H1 (cell line): ENCODE results near the gene IL12RB2. TPM values are rescaled to one million over a fixed set of nuclear protein-coding genes. Genes with fewer than 3 reads are reported as not detected.

ENCODE experiments used
- CTCF ChIA-PET: fragments of 300-600 bp; sonication (Branson Sonifier 250); formaldehyde crosslinking; loops from one replicate; lab custom pipeline; 2021; ENCODE audit not compliant: partially characterized antibody; lab: Charles Lee
- POLR2A ChIA-PET: fragments of 300-600 bp; sonication (Branson Sonifier 250); formaldehyde crosslinking; loops from one replicate; lab custom pipeline; 2021; ENCODE audit warnings: inconsistent platforms; ENCODE audit not compliant: partially characterized antibody; lab: Charles Lee
- DNase-seq, 2 experiments: peaks; one replicate each; pipeline versions ENCODE4 v3.0.0 to v3.0.0-alpha.2; 2010 to 2022; ENCODE audit warnings: low spot score in 2 of 2, low read depth in 1 of 2, mixed read lengths in 1 of 2
- FAIRE-seq: peaks from 2 replicates; lab custom pipeline; 2011; peaks lifted over from hg19 to GRCh38; lab: Jason Lieb, UNC
- H2AFZ ChIP-seq: 2 replicates; pipeline ENCODE4 v1.8.1; 2012; ENCODE audit warnings: low read length, inconsistent platforms
- H2AK5ac ChIP-seq: 2 replicates; pipeline ENCODE4 v1.6.1; 2013; ENCODE audit warnings: low read depth, low read length
- H2BK120ac ChIP-seq: replicated peaks from 2 replicates; pipeline ENCODE3; 2013; ENCODE audit warnings: low read depth, low read length, inconsistent platforms
- H2BK12ac ChIP-seq: 2 replicates; pipeline ENCODE4 v1.6.1; 2013; ENCODE audit warnings: low read depth, low read length
- H2BK15ac ChIP-seq: 2 replicates; pipeline ENCODE4 v1.6.1; 2013; ENCODE audit warnings: low read length
- H2BK20ac ChIP-seq: 2 replicates; pipeline ENCODE4 v1.6.1; 2013; ENCODE audit warnings: low read length
- H2BK5ac ChIP-seq: 2 replicates; pipeline ENCODE4 v1.6.1; 2013; ENCODE audit warnings: low read depth, low read length
- H3K14ac ChIP-seq: 2 replicates; pipeline ENCODE4 v1.6.1; 2013; ENCODE audit warnings: inconsistent platforms; ENCODE audit not compliant: insufficient read length
- H3K18ac ChIP-seq: 2 replicates; pipeline ENCODE4 v1.6.1; 2013; ENCODE audit warnings: low read length; ENCODE audit errors: extremely low read depth
- H3K23ac ChIP-seq: 2 replicates; pipeline ENCODE4 v1.6.1; 2013; ENCODE audit warnings: inconsistent platforms; ENCODE audit not compliant: insufficient read length
- H3K23me2 ChIP-seq: 2 replicates; pipeline ENCODE4 v1.6.1; 2013; ENCODE audit warnings: low read depth, low read length
- H3K27ac ChIP-seq: 2 replicates; pipeline ENCODE4 v1.6.1; 2011; ENCODE audit warnings: low read depth, low read length, inconsistent platforms
- H3K27me3 ChIP-seq, 4 experiments: replicated peaks in 1 of 4; 1 replicate in 1 of 4; 2 replicates in 3 of 4; pipeline versions ENCODE4 v1.6.1 to v1.8.1; 2011 to 2013; ENCODE audit warnings: low read length in 3 of 4, mild to moderate bottlenecking in 3 of 4, inconsistent platforms in 2 of 4, mixed read lengths in 2 of 4, moderate library complexity in 1 of 4; ENCODE audit not compliant: control insufficient read depth in 3 of 4, insufficient read depth in 3 of 4; ENCODE audit errors: extremely low read depth in 1 of 4
- H3K36me3 ChIP-seq, 4 experiments: 2 replicates each; pipeline versions ENCODE4 v1.6.1 to v1.8.1; 2011 to 2013; ENCODE audit warnings: mild to moderate bottlenecking in 4 of 4, low read length in 3 of 4, moderate library complexity in 2 of 4, control low read depth in 1 of 4, inconsistent platforms in 1 of 4; ENCODE audit not compliant: insufficient read depth in 4 of 4, control insufficient read depth in 2 of 4
- H3K4ac ChIP-seq: replicated peaks from 2 replicates; pipeline ENCODE3; 2013; ENCODE audit warnings: low read length, low read depth, mixed read lengths, inconsistent platforms; ENCODE audit not compliant: insufficient read length
- H3K4me1 ChIP-seq, 4 experiments: replicated peaks in 1 of 4; 1 replicate in 1 of 4; 2 replicates in 3 of 4; pipeline versions ENCODE4 v1.6.1 to v1.8.1; 2011 to 2013; ENCODE audit warnings: low read length in 3 of 4, inconsistent platforms in 2 of 4, mixed read lengths in 1 of 4; ENCODE audit not compliant: insufficient read depth in 4 of 4, control insufficient read depth in 3 of 4
- H3K4me2 ChIP-seq, 2 experiments: 2 replicates each; pipeline versions ENCODE4 v1.6.1 to v1.8.1; 2011 to 2013; ENCODE audit warnings: low read depth in 2 of 2, low read length in 2 of 2, control low read depth in 1 of 2, inconsistent platforms in 1 of 2, mild to moderate bottlenecking in 1 of 2; ENCODE audit not compliant: insufficient read depth in 1 of 2
- H3K4me3 ChIP-seq, 4 experiments: fragments of 200-600, 300-600 bp in 1 of 4; sonication (generic), shearing (Covaris generic), sonication (Bioruptor Twin) in 1 of 4; 2 replicates each; pipeline versions ENCODE4 v1.5.1 to v1.8.1; 2011 to 2016; ENCODE audit warnings: low read length in 4 of 4, low read depth in 3 of 4, control low read depth in 2 of 4, inconsistent platforms in 2 of 4, mild to moderate bottlenecking in 2 of 4, mixed read lengths in 1 of 4, moderate library complexity in 1 of 4; ENCODE audit not compliant: insufficient read depth in 2 of 4; ENCODE audit errors: extremely low read depth in 1 of 4
- H3K56ac ChIP-seq: replicated peaks from 2 replicates; pipeline ENCODE3; 2013; ENCODE audit warnings: low read depth, mild to moderate bottlenecking, mixed read lengths, low read length, inconsistent platforms; ENCODE audit not compliant: insufficient read length
- H3K79me1 ChIP-seq: 2 replicates; pipeline ENCODE4 v1.6.1; 2013; ENCODE audit warnings: low read depth, low read length, control low read depth
- H3K79me2 ChIP-seq, 2 experiments: 2 replicates each; pipeline versions ENCODE4 v1.6.1 to v1.8.1; 2012 to 2013; ENCODE audit warnings: low read length in 2 of 2, mild to moderate bottlenecking in 2 of 2, inconsistent platforms in 1 of 2; ENCODE audit not compliant: insufficient read depth in 2 of 2, control insufficient read depth in 1 of 2
- H3K9ac ChIP-seq, 4 experiments: replicated peaks in 1 of 4; 1 replicate in 1 of 4; 2 replicates in 3 of 4; pipeline versions ENCODE4 v1.6.1 to v1.8.1; 2011 to 2013; ENCODE audit warnings: low read depth in 3 of 4, low read length in 3 of 4, control low read depth in 2 of 4, mild to moderate bottlenecking in 2 of 4, moderate library complexity in 2 of 4, inconsistent platforms in 1 of 4; ENCODE audit errors: extremely low read depth in 1 of 4
- H3K9me3 ChIP-seq, 2 experiments: 2 replicates each; pipeline versions ENCODE4 v1.6.1 to v1.8.1; 2012 to 2013; ENCODE audit warnings: mild to moderate bottlenecking in 2 of 2, moderate library complexity in 2 of 2, control low read depth in 1 of 2, inconsistent platforms in 1 of 2, low read depth in 1 of 2, low read length in 1 of 2, mixed read lengths in 1 of 2; ENCODE audit not compliant: insufficient read depth in 2 of 2
- H4K20me1 ChIP-seq, 2 experiments: replicated peaks in 1 of 2; 2 replicates each; pipeline versions ENCODE3 to v1.8.1; 2011 to 2013; ENCODE audit warnings: inconsistent platforms in 2 of 2, low read length in 2 of 2, mild to moderate bottlenecking in 1 of 2; ENCODE audit not compliant: insufficient read depth in 2 of 2, control insufficient read depth in 1 of 2
- H4K5ac ChIP-seq: 2 replicates; pipeline ENCODE4 v1.6.1; 2013; ENCODE audit warnings: low read length, low read depth, mixed read lengths, inconsistent platforms; ENCODE audit not compliant: insufficient read length
- H4K8ac ChIP-seq: 2 replicates; pipeline ENCODE4 v1.8.0; 2013; ENCODE audit warnings: mild to moderate bottlenecking, moderate library complexity, low read length, inconsistent platforms; ENCODE audit not compliant: insufficient read depth; ENCODE audit errors: extremely low read depth
- H4K91ac ChIP-seq: replicated peaks from 2 replicates; pipeline ENCODE3; 2013; ENCODE audit warnings: low read length, mixed read lengths, inconsistent platforms; ENCODE audit not compliant: insufficient read length
- ASH2L ChIP-seq: fragments of 200-600, 300-600 bp; sonication (generic); IDR thresholded peaks from one replicate; pipeline ENCODE4 v1.7.1; 2017; ENCODE audit warnings: low read length
- EGR1 ChIP-seq: IDR thresholded peaks from 2 replicates; pipeline ENCODE4 v1.6.1; 2011; ENCODE audit warnings: low read depth, low read length, borderline replicate concordance
- EP300 ChIP-seq, 2 experiments: IDR thresholded peaks; 1 replicate in 1 of 2; 2 replicates in 1 of 2; pipeline ENCODE4 v1.6.1; 2011 to 2012; ENCODE audit warnings: low read depth in 2 of 2, low read length in 2 of 2, mild to moderate bottlenecking in 2 of 2, borderline replicate concordance in 1 of 2, inconsistent platforms in 1 of 2, moderate library complexity in 1 of 2
- GABPA ChIP-seq: IDR thresholded peaks from 2 replicates; pipeline ENCODE4 v1.6.1; 2011; ENCODE audit warnings: mild to moderate bottlenecking, low read length, moderate library complexity, borderline replicate concordance; ENCODE audit not compliant: insufficient read depth
- HDAC2 ChIP-seq, 2 experiments: fragments of 300-600 bp in 1 of 2; sonication (generic) in 1 of 2; IDR thresholded peaks; 2 replicates each; pipeline ENCODE4 v1.6.1; 2011 to 2012; ENCODE audit warnings: low read depth in 2 of 2, low read length in 2 of 2, mild to moderate bottlenecking in 2 of 2, moderate library complexity in 2 of 2, borderline replicate concordance in 1 of 2, inconsistent platforms in 1 of 2
- JUND ChIP-seq: IDR thresholded peaks from 2 replicates; pipeline ENCODE4 v1.6.1; 2011; ENCODE audit warnings: mild to moderate bottlenecking, improper control_type of control experiment, low read length
- RFX5 ChIP-seq: IDR thresholded peaks from 2 replicates; pipeline ENCODE4 v1.6.1; 2011; ENCODE audit warnings: low read depth, low read length, improper control_type of control experiment, borderline replicate concordance
- SUZ12 ChIP-seq: fragments of 200-600 bp; sonication (generic); IDR thresholded peaks from 2 replicates; pipeline ENCODE4 v1.6.1; 2012; ENCODE audit warnings: mild to moderate bottlenecking, inconsistent platforms, low read length, moderate library complexity, mixed read lengths
- TEAD4 ChIP-seq: IDR thresholded peaks from 2 replicates; pipeline ENCODE4 v1.6.1; 2012; ENCODE audit warnings: low read depth, low read length, inconsistent platforms, mixed read lengths
- YY1 ChIP-seq: IDR thresholded peaks from 2 replicates; pipeline ENCODE4 v1.6.1; 2011; ENCODE audit warnings: low read depth, mild to moderate bottlenecking, low read length
- ZNF274 ChIP-seq: IDR thresholded peaks from 2 replicates; pipeline ENCODE4 v1.7.0; 2012; ENCODE audit warnings: low read length, borderline replicate concordance; ENCODE audit errors: extremely low read depth
- WGBS, 2 experiments: shearing (Covaris generic) in 1 of 2; methylation state at CpG; one replicate each; pipeline versions ENCODE4 v1.1.6 to v1.1.7; 2013 to 2015; ENCODE audit warnings: low lambda C conversion rate in 2 of 2, mixed read lengths in 2 of 2, inconsistent platforms in 1 of 2, low coverage in 1 of 2, missing lambda C conversion rate in 1 of 2; ENCODE audit not compliant: insufficient replicate concordance in 2 of 2, insufficient coverage in 1 of 2, insufficient read length in 1 of 2; ENCODE audit errors: extremely low coverage in 1 of 2, missing lambda C conversion rate in 1 of 2; 5-methylcytosine and 5-hydroxymethylcytosine counted together
- polyA plus RNA-seq, 7 experiments: library from polyadenylated mRNA; depleted of rRNA in 3 of 7; stranded (reverse) in 5 of 7; unstranded in 2 of 7; fragments of >200 nt in 5 of 7; fragments of 200-250 nt in 2 of 7; gene quantifications; 1 replicate in 5 of 7; 2 replicates in 1 of 7; 4 replicates in 1 of 7; pipeline versions ENCODE4 v1.2.1 to v1.2.3, GENCODE V29; 2011 to 2013; ENCODE audit warnings: missing spikeins in 2 of 7, mixed read lengths in 2 of 7
- total RNA-seq: library from RNA; stranded (reverse); fragmentation: NEBNext Ultra II Directional; extraction: Animal tissue kit (Norgen Biotek cat#: 25700); gene quantifications from 2 replicates; pipeline ENCODE4 v1.2.1, GENCODE V29; 2021

The IL12RB2 gene
- total and polyA plus RNA-seq, 2 of the 8 experiments (the other 6 are each of a cell fraction or from before 2014, with no cell fraction given), result 1.4 TPM

DNA sequence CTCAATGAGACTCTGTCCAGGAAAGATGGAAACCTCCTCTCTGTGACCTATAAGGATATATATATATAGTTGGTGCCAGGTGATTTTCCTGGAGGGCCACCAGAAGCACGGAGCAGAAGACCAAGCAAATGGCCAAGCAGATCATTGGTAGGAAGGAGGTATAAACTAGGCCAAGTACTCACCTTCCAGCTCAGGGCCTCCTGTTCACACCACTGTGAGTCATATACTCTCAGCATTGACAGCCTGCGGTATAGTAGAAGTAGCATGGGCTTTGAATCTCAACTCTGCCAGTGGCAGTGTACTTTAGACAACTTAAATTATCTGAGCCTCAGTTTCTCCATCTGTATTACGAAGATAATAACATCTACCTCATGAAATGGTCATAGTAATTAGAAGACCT, 15.4 kb downstream of the IL12RB2 start:
- no peak overlapping the region for H4K5ac ChIP-seq
- 82% methylated on average over 3 of the region's 3 CpGs; no CpG with 5 or more reads in 1 of the 2 experiments for WGBS, 2 experiments
- ChIA-PET CTCF (interaction anchor here (0.9 to 1.2 kb wide), 2 partner anchors 11 to 110 kb away, joined by 3 to 6 read pairs; no protein-coding TSS in a partner anchor), POLR2A (no interaction called here)
- DNase-seq, result no peak
- no peaks in the 10 kb centered on the region for H3K36me3 ChIP-seq
- H2AFZ ChIP-seq, result no peak overlapping the region
- no peak overlapping the region for H4K91ac ChIP-seq
- H2BK5ac ChIP-seq, result no peak overlapping the region
- H2BK15ac ChIP-seq, result no peak overlapping the region
- FAIRE-seq, result no peak
- no peak overlapping the region for H3K4ac ChIP-seq
- no peaks in the 10 kb centered on the region for H3K27me3 ChIP-seq
- H2BK12ac ChIP-seq, result 0 out of 2 replicates have a peak overlapping the region, but pooled peaks have one; percentile 39
- no peaks in the 10 kb centered on the region for H4K20me1 ChIP-seq
- H2AK5ac ChIP-seq, result no peak overlapping the region
- H2BK120ac ChIP-seq, result no peak overlapping the region
- no peak overlapping the region for H3K56ac ChIP-seq
- no peak overlapping the region for H3K4me2 ChIP-seq
- no peak overlapping the region for H3K14ac ChIP-seq
- H3K23me2 ChIP-seq, result no peaks in the 10 kb centered on the region
- H3K18ac ChIP-seq, result no peak overlapping the region
- H3K9ac ChIP-seq, result no peak overlapping the region
- H3K4me3 ChIP-seq, result no peak overlapping the region
- H3K79me2 ChIP-seq, result no peaks in the 10 kb centered on the region
- H3K79me1 ChIP-seq, result no peaks in the 10 kb centered on the region
- no peak overlapping the region for H3K27ac ChIP-seq
- no peak overlapping the region for H3K23ac ChIP-seq
- no peak overlapping the region for H2BK20ac ChIP-seq
- no peaks in the 10 kb centered on the region; a peak in 2 of 4 replicates for H3K9me3 ChIP-seq
- H4K8ac ChIP-seq, result no peak overlapping the region
- H3K4me1 ChIP-seq, result peaks cover 0 to 3% (median 0%) of the 10 kb centered on the region in 4 experiments; a peak in 1 of 7 replicates
- TF ChIP-seq TEAD4 (no peak), ASH2L (no peak), EP300 (IDR thresholded peaks at IDR 0.05; ENCODE audit: borderline replicate concordance in 1 of 2, low read depth in 2 of 2, low read length in 2 of 2) (no peak), JUND (no peak), YY1 (no peak), EGR1 (no peak), GABPA (no peak), ZNF274 (no peak), RFX5 (no peak), HDAC2 (IDR thresholded peaks at IDR 0.05; ENCODE audit: borderline replicate concordance in 1 of 2, low read depth in 2 of 2, low read length in 2 of 2) (no peak), SUZ12 (no peak)
